Umbilical cord (tissue), 2 donors: Measurements from ENCODE around the gene NPIPA8. TPM values are rescaled to one million over a fixed set of nuclear protein-coding genes. Genes with fewer than 3 reads are reported as not detected.
"Not testable (repeated sequence)": the region's sequence is repeated elsewhere in the genome, so short reads cannot be mapped to it uniquely, and the experiment has no call there.

Source experiments
- DNase-seq: peaks from one replicate; pipeline ENCODE4 v3.0.0-alpha.2; 2015; ENCODE audit warnings: low spot score
- total RNA-seq: library from RNA; depleted of rRNA; stranded (reverse); fragments of >200 nt; gene quantifications from one replicate; pipeline ENCODE4 v1.2.3, GENCODE V29; 2014; ENCODE audit warnings: low replicate concordance; ENCODE audit not compliant: insufficient read depth

The NPIPA8 gene
- total RNA-seq, 1 donor from 2014 or later = not detected

- DNase-seq = not testable (repeated sequence)
Measured at GRCh38 chr16:18280319-18280718, 56.2 kb downstream of the NPIPA8 start.

GRCh38 chr16:18276756-18277155 lies 59.8 kb downstream of the NPIPA8 start:
- not testable (repeated sequence) for DNase-seq

GRCh38 chr16:18270171-18270570 lies 66.4 kb downstream of the NPIPA8 start:
- DNase-seq = not testable (repeated sequence)

Other genes starting within 250 kb of the NPIPA8 start
- 72.9 TPM for gene NOMO2, start 225.4 kb upstream of the NPIPA8 start, total RNA-seq